Inferior parietal cortex (tissue), 1 donor: ENCODE data around the gene RNF130.

Source experiments
- DNase-seq: peaks from one replicate; pipeline ENCODE4 v3.0.0-alpha.2; 2016; ENCODE audit errors: extremely low spot score

Gene RNF130

DNA sequence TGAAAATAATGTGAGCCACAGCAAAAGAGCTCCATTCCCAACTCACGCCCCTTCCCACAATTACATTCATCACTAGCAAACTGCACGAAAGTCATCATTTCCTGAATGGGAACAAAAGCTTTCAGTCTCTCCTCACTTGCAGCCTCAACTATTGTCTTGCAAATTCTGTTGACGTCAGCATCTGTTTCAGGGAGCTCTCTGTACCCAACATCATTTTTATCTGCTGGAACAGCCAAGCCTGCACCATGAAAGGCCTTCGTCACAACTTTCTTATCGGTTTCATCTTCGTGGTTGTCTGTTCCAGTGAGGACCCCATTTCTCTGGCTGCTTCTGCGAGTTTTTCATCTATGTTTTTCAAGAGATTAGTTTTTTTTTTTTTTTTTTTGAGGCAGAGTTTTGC lies 14.3 kb upstream of the RNF130 start:
- DNase-seq = peak; percentile 70

DNA sequence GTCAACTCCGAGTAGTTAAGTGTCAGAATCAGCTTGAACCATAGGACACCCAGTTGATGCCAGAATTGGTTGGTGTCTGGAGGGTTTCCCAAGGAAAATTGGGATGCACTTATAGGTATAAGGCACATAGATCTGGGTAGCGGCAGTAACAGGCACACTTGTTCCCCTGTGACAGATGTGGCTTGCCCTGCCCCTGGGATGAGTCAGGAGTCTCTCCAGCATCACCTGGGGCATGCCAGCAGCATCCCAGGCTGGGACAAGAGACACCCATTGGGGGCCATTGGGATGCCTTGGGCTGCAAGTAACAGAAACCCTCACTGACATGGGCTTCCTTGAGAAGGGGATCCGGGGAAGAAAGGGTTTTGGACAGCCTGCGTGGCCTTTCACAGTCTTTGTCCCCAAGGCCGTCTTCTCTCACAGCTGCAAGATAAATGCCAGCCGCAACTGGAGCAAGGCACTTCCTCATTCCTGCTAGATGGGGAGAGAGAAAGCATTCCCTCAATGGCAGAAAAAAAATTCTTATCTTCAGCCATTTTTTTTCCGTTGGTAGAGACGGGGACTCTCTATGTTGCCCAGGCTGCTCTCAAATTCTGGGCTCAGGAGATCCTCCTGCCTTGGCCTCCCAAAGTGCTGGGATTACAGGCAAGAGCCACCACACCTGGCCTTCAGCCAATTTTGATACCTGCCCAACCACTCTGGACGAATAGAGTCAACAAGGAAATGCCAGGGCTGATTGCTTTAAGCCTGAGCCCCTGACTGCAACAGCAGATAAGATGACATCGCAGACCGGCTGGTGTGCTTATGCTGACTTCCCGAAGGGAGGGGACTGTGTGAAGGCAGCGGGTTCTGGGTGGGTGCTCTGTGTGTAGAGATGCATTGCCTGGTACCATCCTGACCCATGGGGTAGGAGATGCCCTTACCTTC lies 13.3 kb upstream of the RNF130 start:
- DNase-seq = no peak

DNA sequence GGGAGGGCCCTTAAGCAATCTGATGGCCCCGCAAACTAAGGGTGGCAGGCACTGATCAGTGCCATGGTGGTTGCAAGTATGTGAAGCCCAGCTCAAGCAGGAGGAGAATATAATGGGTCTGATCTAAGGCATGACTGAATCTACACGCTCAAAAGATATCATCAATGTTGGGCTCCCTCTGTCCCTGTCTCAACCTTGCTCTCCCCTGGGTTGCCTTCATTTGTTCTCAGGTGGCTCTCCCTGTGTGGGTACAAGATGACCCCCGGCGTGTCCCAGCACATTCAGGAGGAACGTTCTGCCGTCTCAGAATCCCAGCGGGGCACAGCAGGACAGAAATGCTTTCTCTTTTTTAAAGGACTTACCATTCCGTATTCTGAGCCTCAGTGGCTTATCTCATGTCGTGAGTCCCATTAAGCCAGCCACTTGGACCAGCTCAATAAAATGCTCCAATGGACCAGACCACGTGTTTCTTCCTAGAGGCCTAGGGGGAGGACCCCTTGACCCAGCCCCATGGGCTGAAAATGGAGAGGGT lies 12.0 kb upstream of the RNF130 start:
- DNase-seq = no peak

DNA sequence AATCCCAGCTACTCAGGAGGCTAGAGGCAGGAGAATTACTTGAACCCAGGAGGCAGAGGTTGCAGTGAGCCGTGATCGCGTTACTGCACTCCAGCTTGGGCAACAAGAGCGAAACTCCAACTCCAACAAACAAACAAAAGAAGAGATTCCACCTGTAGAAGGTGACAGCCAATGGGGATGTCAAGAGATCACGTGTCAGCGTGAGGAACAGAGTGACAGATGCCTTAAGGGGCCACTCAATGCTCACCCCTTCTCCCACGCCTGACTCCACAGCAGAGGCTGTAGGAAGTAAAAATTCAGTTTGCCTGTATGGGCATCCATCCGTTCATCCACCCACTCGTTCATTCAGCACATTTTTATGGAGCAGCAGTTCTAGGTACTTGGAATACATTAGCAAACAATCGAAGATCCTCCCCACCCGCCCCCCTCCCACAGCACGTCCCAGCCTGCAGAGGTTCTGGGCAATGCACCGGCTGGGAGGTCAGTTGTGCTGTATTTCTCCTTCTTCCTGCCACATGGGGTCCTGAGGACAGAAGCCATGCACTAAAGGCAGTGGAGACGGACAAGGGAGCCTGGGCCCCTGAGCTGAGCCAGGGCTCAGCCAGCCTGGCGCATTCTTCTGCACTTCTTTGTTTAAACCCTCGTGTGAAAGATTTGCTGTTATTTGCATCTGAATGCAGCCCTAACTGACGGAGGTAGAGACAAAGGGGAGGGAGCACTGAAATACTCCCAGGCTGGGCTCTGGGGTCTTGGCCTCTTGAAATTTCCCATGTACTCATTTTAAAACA lies 11.3 kb upstream of the RNF130 start:
- DNase-seq = no peak

DNA sequence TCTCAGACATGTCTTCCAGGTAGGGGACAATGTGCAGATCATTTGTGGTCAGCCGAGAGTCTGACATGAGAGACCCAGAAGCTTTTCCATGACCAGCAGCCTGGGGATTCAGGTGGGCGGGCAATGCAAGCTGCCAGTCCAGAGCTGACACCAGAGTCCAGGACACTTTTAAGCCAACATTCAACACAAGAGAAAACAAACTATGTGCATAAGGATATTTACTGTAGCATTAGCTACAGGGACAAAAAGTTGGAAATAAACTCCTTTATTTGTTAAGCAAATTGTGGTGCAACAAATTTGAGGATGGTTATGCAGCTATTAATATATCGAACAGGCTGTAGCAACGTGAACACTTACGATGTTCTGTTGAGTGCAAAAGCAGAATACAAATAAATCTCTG lies 9.9 kb upstream of the RNF130 start:
- no peak for DNase-seq

DNA sequence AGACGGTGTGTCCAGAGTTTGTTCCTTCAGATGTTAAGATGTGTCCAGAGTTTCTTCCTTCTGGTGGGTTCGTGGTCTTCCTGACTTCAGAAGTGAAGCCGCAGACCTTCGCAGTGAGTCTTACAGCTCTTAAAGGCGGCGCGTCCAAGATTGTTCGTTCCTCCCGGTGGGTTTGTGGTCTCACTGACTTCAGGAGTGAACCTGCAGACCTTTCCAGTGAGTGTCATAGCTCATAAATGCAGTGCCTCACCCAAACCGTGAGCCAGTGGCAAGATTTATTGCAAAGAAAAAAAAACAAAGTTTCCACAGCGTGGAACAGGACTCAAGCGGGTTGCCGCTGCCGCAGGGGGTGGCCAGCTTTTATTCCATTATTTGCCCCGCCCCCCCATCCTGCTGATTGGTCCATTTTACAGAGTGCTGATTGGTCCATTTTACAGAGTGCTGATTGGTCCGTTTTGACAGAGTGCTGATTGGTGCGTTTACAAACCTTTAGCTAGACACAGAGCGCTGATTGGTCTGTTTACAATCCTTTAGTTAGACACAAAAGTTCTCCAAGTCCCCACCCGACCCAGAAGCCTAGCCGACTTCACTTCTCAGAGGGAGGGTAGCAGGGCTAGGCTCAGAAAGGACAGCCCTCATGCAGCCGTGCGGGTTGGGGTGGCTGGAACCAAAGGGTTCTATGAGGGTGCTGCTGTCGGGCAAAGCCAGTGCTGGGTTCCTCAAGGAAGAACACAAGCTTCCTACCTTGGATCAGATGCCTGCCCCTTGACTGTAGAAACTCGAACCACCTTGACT lies 9.1 kb upstream of the RNF130 start:
- no peak for DNase-seq

DNA sequence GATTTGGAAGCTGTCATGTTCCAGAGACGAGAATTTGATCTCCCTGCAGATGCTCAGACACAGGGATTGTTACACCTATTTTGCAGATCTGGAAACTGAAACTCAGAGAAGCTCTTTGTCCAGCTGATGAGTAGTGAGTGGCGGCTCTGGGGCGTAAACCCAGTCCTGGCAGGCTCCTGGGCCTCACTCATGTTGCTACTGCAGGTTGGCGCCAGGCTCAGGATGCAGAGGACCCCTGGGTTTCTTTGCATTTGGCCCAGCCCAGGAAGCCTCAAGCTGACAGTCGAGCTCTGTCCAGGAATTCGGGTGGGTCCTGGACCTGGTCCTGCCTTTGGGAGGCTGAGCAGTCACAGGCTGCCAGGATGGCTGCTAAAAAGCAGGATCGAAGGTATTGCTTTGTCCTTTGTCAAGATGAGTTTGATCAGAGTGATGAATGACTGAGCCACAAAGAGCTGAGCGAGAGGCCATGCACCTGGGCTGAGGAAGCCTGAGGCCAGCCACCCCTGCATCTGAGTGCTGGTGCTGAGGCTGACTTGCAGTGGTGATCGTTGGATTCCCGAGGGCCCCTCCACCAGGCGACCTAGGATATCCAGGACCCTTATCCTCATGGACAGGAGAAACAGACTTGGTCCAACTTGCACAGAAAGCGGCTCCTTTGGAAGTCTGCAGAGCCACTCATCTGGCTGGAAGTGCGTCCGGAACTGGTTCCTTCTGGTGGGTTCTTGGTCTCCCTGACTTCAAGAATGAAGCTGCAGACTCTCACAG lies 8.3 kb upstream of the RNF130 start:
- no peak for DNase-seq

DNA sequence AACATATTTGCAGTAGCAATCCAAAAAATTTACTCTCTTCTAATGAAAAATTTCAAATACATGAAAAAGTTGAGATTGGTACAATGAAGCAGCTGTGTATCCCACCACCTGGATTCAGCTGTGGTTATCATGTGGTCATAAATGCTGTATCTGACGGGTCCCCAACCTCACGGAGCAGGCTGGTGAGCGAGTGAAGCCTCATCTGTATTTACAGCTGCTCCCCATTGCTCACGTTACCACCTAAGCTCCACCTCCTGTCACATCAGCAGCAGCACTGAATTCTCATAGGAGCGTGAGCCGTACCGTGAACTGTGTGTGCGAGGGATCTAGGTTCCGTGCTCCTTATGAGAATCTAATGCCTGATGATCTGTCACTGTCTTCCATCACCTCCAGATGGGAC lies 6.8 kb upstream of the RNF130 start:
- no peak for DNase-seq

DNA sequence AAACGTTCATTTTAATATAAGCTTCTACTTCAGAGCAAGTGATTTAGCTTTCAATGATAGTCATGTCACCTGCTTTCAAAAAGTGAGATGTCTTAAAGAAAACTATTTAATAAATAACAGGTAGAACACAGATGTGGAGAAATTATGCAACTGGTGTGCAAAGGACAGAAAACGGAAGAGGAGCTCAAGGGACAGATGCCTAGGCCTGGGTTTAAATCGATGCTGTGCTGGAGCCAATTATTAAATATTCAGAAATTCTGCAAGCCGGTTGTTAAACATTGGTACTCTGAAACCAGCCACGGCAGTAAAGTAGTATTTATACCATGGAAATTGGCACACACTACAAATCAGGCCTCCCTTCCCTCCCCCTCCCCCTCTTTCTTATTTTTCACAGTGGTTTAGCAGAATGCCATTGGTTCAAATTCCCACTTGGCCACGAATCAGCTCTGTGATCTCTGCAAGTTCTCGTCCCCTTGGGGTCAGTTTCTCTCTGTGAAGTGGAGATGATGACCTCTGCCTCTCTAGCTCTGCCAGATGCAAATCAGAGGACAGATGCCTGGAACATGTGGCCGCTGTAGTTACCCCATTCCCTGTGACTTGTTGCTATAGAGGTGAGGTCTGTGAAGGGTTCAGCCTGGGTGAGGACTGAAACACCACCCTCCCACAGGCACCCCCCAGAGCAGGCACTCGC lies 6.2 kb upstream of the RNF130 start:
- no peak for DNase-seq

DNA sequence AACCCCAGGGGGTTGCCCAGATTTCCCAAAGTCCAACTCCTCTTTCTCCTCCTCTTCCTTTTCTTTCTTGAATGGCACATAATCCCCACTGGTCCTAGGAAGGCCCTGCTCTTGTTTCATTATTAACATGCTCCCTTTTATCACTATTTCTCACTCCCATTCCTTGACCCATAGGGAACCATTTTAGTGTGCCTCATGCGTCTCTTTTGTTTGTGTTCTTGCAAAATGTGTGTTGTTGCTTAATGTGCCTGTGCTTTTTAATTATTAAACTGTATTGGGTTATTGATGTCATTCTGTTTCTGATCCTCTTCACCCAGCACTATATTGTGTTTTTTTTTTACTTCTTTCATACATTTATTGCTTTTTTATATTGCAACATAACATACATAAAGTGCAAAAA lies 4.1 kb upstream of the RNF130 start:
- DNase-seq = no peak

DNA sequence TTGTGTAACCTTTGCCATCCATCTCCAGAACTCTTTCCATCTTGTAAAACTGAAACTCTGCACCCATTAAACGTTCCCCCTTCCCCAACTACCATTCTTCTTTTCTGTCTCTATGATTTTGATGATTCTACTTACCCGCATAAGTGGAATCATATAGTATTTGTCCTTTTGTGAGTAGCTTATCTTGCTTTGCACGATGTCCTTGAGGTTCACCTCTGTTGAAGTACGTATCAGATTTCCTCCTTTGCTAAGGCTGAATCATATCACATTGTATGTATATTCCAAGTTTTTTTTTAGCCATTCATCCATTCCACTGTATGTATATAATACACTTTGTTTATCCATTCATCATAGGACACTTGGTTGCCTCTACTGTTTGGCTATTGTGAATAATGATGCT lies 2.9 kb upstream of the RNF130 start:
- DNase-seq = no peak

DNA sequence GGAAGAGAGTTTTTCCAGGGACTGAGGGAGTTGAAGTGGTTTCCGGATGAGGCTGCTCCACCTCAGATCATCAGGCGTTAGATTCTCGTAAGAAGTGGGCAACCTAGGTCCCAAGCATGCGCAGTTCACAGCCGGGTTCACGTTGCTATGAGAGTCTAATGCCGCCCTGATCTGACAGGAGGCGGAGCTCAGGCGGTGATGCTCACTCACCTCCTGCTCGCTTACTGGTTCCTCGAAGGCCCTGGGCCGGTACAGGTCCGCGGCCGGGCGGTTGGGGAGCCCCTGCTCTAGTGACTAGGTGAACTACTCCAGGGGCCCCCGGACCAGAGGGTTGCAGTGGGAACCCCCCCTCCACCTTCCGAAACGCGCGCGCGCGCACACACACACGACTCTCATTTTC lies 997 bp upstream of the RNF130 start:
- no peak for DNase-seq

DNA sequence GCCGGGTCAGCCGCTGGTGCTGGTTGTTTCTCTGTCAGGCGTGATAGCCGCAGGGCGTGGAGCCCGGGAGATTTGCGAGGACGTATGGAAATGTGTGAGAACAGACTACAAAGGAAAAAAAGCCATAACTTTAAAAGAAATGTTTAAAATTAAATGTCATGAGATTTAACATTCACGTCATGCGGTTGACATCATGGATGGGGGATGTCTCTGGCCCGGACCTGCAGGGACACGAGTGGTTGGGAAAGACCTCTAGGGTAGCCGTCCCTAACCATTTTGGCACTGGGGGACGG lies 643 bp upstream of the RNF130 start:
- DNase-seq = no peak

DNA sequence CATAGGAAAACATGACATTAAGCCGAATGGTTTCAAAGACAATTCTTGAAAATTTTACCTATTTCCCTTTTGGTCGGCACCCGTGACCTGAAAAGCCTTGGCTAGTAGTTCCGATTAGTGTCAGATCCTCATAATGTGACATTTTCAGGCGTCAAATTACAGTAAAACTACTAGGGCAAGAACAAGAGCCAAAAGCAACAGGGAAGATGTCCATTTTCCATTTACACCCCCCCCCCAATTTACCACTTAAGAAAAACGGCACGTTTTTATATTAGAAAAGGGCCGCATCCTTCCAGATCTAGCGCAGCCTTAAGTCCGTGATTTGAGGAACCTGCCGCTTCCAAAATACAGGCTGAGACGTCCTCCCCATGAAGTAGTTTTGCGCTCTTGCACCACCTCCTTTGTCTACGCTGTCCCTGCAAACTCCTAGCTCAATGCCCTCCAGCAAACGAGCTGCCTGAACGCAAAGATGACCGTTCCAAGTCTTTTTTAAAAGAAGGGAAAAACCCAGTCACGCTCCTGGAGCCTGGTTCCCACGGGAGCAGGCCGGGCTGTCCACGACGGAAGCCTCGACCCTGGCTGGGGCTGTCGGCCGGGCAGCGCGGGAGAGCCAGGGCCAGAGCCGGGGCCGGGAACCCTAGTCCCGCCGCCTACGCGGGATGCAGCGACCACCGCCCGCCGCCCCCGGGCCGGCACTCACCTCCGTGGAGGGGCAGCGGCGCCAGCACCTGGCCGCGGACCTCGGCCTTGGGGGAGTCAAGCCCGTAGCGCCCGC lies 616 bp downstream of the RNF130 start:
- DNase-seq = peak; percentile 60

DNA sequence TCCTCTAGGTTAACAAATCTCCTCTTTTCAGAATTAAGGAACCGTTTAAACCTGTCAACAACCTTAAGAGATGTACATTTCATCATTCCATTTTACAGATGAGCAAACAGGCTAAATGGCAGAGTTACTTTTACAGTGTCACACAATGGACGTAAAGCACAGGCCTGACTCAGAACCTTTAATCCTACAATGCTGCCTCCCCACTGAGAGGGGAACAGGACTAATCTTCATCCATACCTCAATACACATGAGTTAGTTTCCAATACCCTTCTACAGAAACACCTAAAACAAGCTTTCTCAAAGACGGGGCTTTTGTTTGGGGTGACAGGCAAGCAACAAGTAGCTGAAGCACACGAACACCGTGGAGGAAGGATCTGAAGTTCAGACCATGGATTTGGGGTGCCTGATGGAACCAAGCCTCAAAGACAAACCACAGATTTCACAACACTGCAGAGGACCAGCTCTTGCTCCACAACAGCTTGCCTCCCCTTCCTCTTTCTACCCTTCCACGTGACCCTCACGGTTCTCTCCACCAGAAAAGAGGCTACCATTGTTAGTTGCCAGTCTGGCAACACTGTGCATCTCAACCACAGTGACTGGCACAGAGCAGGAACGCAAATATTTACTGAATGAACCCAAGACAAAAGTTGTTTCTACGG lies 1.8 kb downstream of the RNF130 start:
- DNase-seq = peak; percentile 88

DNA sequence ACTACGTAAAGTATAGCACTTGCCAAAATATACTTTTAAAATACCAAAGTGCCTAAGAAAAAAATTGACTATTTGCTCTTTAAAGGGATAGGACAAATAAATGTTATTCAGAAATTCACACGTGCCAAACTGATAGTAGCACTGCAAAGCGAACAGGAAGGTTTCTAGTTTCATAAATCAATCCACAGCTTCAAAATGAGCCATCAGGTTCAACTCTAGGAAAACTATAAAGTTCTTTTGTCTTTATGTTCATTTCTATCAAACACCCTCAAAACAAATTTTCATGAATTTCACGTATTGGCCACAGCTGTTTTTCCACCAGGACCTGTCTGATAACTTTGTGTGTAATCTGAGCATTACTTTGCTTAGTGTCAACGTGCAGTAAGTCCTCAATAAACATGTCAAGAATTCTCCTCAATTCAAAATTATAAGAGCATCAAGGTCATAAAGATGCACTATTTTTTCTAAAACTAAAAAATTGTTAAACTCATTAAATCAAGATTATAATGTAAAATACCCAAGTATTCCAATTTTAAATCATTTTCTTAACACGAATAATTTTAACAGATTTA lies 3.0 kb downstream of the RNF130 start:
- DNase-seq = no peak

DNA sequence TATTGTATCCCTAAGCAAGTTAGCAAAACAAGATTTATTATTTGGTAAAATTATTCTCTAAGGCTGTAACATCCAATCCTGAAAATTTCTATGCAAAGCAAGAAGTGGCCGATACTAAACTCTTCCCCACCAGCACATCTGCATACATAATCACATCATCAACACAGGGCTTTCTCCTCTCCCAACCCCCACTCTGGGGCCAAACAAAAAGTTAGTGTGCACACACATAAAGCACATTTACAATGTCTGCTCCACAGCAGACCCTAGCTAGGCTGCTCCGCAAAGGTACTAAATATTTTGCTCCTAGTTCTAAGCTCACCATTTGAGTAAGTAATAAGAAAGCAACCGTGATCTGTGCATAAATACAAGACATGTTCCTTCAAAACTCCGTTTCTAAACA lies 3.6 kb downstream of the RNF130 start:
- peak; percentile 84 for DNase-seq

DNA sequence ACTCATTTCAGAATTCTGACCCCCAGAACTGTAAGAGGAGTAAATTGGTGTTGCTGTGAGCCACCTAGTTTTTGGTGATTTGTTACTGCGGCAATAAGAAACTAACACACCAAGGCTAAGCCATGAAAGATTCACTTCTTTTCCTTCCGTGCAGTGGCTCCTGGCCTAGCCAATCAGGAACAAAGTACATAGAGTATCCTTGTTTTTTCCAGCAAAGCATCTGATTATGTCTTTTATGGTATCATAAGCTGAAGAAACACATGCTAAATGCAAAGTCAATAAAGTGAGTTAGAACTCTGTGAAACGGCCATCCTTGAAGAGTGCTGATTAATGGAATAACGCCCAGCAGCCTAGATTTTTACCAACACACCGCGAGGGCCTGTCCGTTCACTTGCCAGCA lies 11.4 kb downstream of the RNF130 start:
- no peak for DNase-seq

DNA sequence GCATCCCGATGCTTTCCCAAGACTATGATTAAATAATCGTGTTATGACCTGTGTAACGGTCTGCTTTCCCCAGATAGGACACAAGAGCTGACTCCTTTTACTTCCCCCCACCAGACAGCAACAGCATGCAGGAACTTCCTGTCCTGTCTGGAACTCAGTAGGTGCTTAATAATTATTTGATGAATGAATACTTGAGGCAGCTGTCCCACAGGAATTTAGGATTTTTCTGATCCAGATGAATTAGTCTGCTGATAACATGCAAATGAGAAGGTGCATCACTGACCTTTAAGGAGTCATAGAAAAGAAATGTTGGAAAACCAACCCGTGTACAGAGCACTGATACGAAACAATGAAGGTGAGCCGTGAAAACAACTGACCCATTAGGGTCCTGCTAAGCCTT lies 12.2 kb downstream of the RNF130 start:
- no peak for DNase-seq
